HK-2 (cell line): Measurements from ENCODE around the gene DISC1.
"Not testable (repeated sequence)": the region's sequence is repeated elsewhere in the genome, so short reads cannot be mapped to it uniquely, and the experiment has no call there.

ENCODE experiments used
- DNase-seq: peaks from one replicate; pipeline ENCODE4 v3.0.0-alpha.2; 2018; ENCODE audit not compliant: unreplicated experiment

DISC1 gene

DNA sequence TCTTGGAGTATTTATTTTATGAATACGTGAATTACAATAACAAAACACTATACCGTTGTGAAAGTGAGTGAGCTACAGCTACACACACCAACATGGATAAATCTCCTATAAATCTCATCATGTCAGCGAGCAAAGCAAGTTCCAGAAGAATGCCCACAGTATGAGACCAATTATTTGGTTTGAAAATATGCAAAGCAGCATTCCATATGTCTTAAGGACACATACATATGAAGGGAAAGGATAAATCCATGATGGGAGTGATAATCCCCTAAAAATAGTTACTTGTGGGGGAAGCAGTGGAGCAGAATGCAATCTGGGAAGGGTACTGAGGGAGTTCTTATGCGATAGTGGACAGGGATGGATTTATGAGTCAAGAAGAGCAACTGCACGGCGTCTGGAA is 261.3 kb downstream of the DISC1 start:
- DNase-seq = no peak

DNA sequence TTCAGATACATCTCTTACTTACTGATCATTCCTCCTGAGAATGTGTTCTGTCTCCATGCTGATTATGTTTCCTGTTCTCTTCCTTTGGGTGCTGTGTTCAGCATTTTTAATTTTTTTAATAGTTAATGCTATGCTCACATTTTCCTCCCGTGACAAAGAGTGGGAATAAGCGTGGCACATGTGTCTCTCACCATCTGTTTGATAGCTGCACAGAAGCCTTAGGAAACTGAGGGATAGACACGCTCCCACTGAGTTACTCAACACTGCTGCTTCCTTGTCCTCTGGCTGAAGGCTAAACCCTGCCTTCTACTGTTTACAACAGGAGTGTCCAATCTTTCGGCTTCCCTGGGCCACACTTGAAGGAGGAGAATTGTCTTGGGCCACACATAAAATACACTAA is 264.2 kb downstream of the DISC1 start:
- no peak for DNase-seq

DNA sequence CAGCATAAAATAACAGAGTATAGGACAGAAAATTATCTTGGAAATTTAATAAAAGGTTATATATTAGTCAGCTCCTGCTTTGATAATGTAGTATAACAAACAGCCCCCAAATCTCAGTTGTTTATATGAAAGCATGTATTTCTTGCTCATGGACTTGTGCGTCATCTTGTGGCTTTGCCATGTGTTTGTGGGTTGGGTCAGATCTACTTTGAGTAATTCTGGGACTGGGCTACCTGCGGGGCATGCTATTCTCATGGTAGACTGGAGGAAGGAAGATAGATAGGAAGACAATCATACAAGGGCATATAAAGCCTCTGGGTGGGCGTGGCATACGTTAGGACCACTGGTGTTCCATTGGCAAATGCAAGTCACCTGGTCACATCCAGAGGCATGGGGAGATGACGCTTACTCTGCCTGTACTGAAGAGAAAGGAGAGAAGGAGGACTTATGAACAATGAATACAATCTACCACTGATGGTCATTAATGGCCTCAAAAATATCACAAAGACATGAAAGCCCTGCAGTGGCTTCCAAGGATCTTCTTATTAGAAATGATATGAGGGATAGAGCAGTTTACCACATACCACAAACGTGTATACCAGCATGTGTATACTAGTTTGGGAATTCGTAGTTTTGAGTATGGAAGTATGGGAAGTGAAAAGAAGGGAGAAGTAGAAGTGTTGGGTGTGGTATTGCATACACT is 267.0 kb downstream of the DISC1 start:
- DNase-seq = no peak

DNA sequence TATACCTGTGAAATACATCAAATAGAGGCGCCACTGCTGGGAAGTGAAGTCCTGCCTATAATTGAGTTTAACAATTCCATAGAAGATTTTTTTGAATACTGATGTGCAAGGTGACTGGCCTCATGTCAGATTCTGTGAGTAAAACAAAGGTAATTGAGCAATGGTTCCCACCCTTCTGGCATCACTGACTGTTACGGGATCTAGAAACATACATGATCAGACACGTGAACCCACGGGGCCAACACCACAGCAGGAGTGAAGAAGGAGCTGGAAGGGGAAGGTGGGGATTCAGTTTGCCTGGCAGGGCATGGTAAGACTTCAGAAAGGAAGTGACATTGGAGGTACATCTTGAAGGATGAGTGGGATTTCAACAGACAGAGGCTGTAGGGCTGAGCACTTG is 270.2 kb downstream of the DISC1 start:
- no peak for DNase-seq

DNA sequence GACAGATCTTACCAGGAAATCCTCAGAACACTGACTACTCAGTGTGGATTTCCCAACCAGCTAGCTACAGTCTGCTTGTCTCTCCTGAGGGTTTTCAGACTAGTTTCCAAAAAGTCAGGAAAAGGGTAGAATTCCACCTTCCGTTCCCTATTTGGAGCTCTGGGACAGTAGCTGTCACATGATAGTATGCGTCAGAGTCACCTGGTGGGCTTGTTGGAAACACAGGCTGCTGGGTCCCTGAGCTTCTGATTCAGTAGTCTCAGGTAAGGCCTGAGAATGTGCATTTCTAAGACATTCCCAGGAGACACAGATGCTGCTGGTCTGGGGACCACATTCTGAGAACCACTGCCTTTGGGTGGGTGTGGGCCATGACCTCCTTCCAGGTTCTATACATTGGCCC is 272.5 kb downstream of the DISC1 start:
- no peak for DNase-seq

DNA sequence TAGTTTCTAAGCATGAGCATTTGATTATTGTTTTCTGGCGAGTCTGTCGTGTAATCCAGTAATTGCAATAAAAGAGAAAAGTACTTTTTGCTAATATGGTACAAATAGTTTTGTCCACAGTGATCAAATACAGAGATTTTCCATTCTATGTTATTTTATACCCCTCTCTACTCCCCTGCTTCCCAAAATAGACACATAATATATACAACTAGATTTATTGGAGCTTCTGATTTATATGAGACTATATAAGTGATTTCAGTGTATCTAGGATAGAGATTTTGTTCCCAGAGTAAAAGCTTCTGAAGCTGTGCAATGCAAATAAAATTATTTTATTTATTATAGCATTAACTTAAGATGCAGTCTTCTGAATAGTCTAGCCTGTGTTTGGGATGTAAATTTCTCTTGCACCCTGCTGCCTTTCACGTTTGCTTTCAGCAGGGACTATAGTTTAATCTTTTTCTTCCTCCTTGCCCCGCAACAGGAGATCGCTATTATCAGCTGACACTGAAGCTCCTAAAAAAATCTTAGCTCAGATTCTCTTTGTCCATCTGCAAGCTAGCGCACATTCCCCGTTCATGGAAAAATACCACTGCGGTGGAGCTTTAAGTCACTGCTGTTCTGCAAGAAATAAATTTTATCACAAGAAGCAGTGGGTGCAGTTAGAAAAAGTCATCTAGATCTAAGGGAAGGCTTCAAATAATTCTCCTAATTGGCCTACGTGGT is 273.3 kb downstream of the DISC1 start:
- DNase-seq = no peak

DNA sequence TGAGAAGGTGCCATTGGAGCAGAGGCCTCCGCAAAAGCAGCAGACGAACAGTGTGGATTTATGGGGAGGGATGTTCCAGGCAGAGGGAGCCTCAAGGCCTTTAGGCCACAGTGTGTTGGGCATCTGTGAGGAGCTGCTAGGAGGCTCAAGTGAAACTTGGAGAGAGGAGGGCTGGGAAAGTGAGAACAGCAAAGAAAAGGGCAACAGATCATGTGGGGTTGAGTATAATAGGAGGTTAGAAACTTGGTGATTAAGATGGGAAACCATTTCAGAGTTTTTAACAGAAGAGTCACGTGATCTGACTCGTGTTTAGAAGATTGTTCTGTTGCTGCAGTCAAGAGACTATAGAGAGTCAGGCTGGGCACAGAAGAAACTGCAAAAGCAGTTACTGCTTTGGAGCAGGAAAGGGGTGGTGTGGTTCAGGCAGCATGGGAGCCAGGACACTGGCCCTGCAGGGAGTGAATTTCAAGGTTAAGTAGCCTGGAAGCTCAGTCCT is 277.0 kb downstream of the DISC1 start:
- no peak for DNase-seq

DNA sequence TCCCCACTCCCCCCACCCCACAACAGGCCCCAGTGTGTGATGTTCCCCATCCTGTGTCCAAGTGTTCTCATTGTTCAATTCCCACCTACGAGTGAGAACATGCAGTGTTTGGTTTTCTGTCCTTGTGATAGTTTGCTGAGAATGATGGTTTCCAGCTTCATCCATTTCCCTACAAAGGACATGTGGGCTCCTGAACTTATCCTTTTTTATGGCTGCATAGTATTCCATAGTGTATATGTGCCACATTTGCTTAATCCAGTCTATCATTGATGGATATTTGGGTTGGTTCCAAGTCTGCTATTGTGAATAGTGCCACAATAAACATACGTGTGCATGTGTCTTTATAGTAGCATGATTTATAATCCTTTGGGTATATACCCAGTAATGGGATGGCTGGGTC is 280.7 kb downstream of the DISC1 start:
- DNase-seq = not testable (repeated sequence)

DNA sequence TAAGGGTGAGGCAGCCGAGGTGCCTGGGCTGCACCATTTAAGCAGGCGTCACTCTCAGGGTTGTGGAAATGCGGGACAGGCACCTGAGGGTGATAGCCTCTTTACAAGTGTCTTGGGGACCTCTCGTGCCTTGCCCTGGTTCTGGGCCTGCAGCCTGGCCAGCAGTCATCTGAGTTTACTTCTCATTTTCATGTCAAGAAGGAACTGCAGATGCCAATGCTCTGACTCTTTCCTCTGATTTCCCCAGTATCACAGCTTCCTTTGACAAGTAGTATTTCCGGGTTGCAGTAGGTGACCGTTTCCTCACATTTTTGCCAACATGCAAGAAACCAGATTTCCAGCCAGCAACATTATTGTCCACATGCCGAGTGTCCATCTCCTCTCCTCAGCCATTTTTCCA is 286.9 kb downstream of the DISC1 start:
- DNase-seq = no peak

DNA sequence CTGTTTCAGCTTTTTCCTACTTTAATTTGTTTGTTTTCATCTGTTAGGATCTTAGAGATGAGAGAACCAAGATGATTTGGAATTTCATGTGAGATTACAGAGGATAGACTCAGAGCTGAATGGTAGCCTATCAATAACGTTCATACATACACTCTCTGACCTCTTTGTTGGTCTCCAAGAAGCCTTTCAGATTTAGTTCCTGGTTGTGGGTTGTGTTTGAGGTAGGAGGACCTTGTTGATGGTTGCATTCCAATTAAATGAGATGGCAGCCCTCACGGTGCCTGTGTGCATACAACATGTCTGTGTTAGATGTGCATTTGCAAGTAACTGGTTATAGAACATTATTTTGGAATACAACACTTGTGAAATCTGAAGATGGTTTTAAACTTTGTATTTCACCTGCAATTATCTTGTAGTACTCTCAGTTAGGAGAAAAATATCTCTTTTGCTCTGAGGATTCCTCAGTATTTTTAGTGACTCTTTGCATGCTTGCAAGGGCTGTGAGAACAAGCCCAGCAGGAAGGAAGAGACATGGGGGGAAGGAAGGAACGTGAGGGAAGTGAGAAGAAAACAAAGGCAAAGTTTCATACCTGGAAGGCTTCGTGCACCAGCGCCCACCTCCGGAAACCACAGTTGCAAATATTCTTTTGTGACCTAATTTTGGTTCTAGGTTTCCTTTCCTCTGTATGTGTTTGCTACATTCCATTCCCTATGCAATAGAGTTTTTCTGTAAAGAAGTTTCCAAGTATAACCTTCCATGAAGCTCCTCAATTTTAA is 291.8 kb downstream of the DISC1 start:
- peak; percentile 11 for DNase-seq

DNA sequence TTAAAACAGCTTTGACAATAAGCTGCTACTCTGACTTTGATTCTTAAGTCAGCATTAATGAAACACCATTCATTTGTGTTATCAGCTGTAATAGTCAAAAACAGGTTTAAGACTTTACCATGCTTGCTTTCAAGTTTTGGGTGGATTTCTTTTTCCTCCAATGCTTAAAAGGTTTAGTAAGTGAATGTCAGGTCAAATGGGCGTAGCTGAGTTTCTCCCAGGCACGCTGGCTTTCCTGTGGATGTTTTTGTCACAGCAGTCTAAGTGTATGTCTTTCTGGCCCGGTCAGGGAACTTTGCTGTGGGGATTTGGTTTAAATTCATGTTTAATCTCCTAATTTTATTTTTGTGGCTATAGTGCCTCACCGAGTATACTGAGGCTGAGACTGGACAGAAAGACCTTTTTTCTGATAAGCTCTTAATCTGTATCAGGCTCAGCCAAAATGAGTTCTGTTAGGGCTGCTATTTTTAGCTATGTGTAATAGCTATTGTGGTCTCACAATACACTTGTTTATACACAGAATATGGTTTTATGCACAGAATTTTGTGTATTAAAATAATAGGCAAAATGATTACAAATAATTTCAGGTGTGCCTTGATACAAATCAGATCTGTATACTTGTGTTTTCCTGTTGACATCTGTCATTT is 292.8 kb downstream of the DISC1 start:
- no peak for DNase-seq

DNA sequence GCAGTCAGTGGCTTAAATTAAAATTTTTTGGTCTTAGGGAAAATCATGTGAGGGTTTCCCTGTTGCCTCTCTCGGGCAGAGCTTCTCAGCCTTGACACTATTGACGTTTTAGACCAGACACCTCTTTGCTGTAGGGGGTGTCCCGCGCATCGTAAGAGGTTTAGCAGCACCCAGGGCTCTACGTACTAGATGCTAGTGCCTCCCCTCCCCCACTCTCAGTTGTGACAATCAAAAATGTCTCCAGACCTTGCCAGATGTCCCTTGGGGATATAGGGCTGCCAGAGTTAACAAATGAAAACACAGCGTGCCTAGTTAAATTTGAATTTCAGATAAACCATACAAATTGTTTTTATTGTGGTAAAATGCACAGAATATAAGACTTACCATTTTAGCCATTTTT is 293.3 kb downstream of the DISC1 start:
- DNase-seq = no peak

DNA sequence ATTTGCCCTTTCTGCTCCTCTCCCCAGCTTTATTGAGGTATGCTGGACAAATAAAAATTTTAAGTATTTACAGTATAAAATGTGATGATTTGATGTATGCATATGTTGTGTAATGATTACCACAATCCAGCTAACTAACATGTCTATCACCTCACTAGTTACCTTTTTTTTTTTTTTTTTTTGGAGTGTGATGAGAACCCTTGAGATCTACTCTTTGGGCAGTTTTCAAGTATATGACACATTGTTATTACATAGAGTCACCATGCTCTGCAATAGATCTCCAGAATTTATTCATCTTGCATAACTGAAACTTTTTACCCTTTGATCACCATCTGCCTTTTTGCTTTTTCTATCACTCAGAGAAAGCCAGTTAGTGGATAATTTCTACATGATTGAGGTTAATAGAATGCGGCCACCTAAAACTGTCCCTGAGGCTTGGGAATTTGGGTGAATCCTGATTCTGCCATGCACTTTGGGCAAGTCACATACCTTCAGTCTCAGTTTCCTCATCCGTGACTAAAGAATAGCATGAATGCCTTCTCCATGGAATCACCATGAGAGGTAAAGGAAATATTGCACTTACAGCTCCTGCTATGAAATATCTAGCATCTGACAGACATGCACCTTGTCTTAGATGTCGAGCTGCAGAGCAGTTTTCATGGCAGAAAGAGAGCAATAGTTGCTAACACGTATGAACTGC is 295.2 kb downstream of the DISC1 start:
- no peak for DNase-seq

DNA sequence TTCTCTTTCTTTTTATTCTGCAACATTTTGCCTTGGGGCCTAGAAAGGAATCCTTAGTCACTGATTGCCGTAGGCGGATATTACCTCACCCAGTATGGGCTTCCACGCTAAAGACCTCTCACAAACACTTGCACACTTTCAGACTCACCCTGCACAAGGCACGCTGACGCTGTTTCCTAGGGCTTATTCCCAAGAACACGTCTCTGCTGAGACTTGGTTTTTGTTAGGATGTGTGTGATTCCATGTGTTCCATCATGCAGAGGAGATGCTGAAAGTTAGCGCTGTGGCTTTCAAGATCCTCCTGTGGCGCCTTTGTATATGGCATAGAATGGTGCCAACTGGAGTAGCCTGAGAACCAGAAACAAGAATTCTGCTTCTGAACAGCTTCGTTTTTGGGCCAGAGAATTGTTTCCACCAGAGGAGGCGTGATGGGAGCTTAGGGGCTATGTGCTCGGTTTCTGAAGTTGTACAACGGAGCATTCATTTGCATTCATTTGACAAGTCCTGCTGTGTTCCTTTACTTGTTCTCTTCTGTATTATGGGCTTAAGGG is 297.0 kb downstream of the DISC1 start:
- no peak for DNase-seq

DNA sequence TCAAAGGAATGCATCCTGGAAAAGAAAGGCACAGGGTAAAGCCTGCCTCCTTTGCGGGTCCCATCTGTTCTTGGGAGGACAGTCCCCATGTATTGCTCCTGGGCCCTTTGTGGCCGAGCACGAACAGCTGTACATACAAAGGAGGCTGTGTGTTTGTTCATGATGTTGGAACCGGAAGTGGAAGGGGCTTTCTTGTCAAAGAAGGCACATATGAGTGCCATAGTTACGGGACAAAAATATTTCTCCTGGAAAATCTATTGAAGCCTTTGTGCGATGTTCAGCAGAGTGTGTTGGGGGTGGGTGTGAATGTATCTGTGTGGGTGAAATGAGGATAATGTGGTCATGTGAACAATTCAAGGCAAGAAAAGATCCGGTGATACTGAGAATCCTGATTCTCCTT is 297.6 kb downstream of the DISC1 start:
- DNase-seq = no peak

DNA sequence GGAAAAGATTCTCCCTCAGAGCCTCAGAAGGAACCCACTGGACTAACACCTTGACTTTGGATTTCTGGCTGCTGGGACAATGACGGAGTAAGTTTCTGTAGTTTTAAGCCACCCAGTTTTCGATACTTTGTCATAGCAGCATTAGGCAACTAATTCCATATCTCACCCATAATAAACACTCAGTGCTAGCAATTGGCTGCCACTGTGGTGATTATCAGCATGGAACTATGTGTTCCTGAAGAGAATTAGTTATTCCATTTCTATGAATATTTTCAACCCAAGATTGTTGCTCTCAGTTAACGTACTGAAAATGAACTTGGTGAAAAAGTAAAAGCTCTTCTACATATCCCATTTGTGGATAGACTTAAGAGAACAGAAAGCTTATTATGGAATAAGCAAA is 299.3 kb downstream of the DISC1 start:
- no peak for DNase-seq

DNA sequence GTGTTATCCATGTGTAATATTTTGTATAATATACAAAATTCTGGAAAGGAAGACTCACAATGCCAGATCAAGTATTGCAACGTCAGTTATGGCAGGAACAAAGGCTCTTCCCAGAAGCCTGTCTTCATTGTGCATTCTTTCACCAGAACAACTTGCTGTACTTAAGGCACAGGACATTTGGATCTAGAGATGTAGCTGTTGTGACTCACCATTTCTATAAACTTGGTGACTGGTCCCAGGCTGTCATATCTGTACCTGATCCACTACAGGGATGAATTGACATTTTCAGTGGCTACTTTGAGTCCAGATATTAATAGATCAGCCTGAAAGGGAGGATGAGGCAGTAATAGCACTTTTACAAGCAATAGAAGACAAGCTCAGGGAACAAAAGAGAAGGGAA is 299.8 kb downstream of the DISC1 start:
- DNase-seq = no peak

DNA sequence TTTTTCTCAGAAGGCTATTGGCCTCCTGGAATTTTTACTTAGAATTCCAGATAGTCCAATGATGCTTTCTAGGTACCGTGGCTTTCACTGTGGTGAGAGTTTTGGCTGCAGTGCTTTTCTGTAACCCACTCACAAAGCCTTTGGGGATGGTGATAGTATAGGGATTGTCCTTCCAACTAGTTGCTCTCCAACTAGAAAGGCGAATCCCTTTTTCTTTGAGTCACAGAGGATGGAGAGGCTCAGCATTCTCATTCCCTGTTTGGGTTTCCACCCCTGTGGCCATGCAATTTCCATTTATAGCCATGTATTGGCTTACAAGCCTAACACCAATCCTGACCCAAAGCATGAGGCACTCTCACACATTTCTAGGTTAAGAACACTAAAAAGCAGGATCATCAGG is 300.3 kb downstream of the DISC1 start:
- DNase-seq = no peak

DNA sequence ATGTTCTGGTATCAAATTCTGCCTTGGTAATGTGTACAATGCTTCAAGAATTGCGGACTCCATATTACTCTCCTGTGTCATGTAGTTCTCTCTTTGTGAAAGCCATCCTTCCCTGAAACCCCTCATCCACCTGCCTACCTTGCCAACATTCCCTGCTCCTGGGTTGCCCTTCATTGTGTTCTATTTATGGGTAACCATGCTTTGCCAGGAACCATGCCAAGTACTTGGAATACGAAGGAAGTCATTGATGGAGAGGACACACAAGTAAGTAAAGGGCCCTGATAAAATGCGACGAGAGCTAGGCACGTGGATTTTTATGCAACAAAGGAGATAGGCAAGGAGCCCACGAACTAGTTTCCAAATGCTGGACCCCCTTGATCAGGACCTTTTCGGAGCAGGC is 300.8 kb downstream of the DISC1 start:
- DNase-seq = no peak

DNA sequence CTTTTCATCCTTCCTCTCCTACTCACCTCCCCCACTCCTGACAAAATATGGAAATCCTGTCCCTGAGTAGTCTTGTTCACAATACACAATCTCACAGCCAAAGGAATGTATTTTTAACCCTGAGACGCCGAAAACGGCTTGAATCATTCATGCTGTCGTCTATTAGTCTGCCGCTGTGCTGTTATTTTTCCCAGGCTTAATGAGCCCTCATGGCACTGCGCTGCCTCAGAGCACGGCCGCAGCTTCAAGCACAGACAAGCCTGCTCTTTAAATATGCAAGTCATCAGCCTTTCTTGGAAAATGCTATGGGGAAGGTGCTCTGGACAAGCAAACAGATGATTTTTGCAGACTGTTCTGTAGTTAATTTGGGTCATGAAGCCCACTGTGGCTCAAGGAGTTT is 302.7 kb downstream of the DISC1 start:
- no peak for DNase-seq

DNA sequence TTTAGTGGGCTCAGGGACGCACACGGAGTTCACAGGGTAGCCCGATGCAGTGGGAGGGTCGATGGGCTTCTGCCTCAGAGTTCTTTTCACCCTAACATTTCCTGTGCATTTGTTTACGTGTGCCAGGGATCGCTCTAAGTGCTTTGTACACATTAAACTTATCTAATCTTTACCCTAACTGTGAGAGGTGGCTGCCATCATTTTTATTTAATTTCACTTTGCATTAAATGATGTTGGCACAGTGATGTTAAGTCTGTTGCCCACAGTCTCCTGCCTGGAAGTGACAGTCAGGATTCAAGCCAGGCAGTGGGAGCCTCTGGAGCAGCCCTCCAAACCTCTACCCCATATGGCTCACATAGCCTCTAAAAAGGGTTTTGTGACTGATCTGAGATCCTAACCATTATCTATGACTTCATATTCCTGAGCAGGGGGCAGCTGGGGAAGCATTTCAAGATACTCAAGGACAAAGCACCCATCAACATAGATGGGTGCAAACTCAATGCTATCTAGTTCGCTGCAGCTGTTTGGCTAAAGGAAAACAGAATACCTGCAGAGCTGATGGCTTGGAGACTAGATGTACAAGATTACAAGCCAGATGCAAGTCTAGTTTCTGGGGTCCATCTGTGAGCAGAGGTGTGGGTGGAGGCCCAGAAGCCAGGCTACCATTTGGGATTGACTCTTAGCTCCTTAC is 303.8 kb downstream of the DISC1 start:
- DNase-seq = no peak
